HTERT RPE-1 (cell line): ENCODE results near the gene SLC39A6.
"Not testable (repeated sequence)": the region's sequence is repeated elsewhere in the genome, so short reads cannot be mapped to it uniquely, and the experiment has no call there.

Experiments used
- in situ Hi-C: fragments of 300-500 bp; cut with MboI; formaldehyde crosslinking; loops from 4 replicates; pipeline ENCODE4 v1.14.3; 2020; ENCODE audit warnings: low sequenced_read_pairs

Gene SLC39A6

GRCh38 chr18:36066001-36066400 is 63.1 kb downstream of the SLC39A6 start:
- in situ Hi-C loops, result no loop called here

GRCh38 chr18:36064809-36065079 is 64.4 kb downstream of the SLC39A6 start:
- in situ Hi-C loops, result not testable (repeated sequence)

GRCh38 chr18:36064027-36064808 is 64.9 kb downstream of the SLC39A6 start:
- in situ Hi-C loops, result no loop called here

- in situ Hi-C loops, result no loop called here
Measured at GRCh38 chr18:36058674-36059073, 70.5 kb downstream of the SLC39A6 start.
